GM23338 (cell line): ENCODE measurements around the gene ANKH.

Experiments
- CREB1 ChIP-seq: fragments of 250-450 bp; sonication (Bioruptor Pico); IDR thresholded peaks from 2 replicates; pipeline ENCODE4 v1.5.0; 2020; ENCODE audit warnings: low read depth, mild to moderate bottlenecking, moderate library complexity
- EZH2 ChIP-seq: fragments of 200-600 bp; sonication (generic); IDR thresholded peaks from one replicate; pipeline ENCODE4 v1.8.0; 2017; ENCODE audit warnings: antibody characterized with exemption, mild to moderate bottlenecking, low read depth; ENCODE audit not compliant: unreplicated experiment
- EZH2phosphoT487 ChIP-seq: fragments of 200-600 bp; sonication (generic); IDR thresholded peaks from one replicate; pipeline ENCODE4 v1.8.1; 2018; ENCODE audit warnings: antibody characterized with exemption; ENCODE audit not compliant: unreplicated experiment
- JUNB ChIP-seq: IDR thresholded peaks from one replicate; pipeline ENCODE4 v1.6.1; 2016; ENCODE audit warnings: antibody characterized with exemption; ENCODE audit not compliant: unreplicated experiment
- NANOG ChIP-seq: IDR thresholded peaks from 2 replicates; pipeline ENCODE4 v1.6.1; 2016; ENCODE audit warnings: antibody characterized with exemption, borderline replicate concordance
- POLR2AphosphoS5 ChIP-seq: IDR thresholded peaks from 2 replicates; pipeline ENCODE4 v1.6.1; 2016; ENCODE audit warnings: antibody characterized with exemption, low read depth
- REST ChIP-seq: IDR thresholded peaks from one replicate; pipeline ENCODE4 v1.6.1; 2018; ENCODE audit warnings: antibody characterized with exemption; ENCODE audit not compliant: unreplicated experiment
- TF ChIP-seq, protein P1 (sequence below), 2 experiments: fragments of 200-600 bp in 1 of 2; sonication (generic) in 1 of 2; conservative IDR thresholded peaks; 2 replicates each; pipeline versions ENCODE4 v1.5.1 to v1.6.1; 2016 to 2017; ENCODE audit warnings: antibody characterized with exemption in 2 of 2, low read depth in 2 of 2, mild to moderate bottlenecking in 2 of 2, moderate library complexity in 1 of 2

GRCh38 chr5:14853685-14854084 is 17.9 kb downstream of the ANKH start:
- TF ChIP-seq, protein P1, sequence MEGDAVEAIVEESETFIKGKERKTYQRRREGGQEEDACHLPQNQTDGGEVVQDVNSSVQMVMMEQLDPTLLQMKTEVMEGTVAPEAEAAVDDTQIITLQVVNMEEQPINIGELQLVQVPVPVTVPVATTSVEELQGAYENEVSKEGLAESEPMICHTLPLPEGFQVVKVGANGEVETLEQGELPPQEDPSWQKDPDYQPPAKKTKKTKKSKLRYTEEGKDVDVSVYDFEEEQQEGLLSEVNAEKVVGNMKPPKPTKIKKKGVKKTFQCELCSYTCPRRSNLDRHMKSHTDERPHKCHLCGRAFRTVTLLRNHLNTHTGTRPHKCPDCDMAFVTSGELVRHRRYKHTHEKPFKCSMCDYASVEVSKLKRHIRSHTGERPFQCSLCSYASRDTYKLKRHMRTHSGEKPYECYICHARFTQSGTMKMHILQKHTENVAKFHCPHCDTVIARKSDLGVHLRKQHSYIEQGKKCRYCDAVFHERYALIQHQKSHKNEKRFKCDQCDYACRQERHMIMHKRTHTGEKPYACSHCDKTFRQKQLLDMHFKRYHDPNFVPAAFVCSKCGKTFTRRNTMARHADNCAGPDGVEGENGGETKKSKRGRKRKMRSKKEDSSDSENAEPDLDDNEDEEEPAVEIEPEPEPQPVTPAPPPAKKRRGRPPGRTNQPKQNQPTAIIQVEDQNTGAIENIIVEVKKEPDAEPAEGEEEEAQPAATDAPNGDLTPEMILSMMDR (conservative IDR thresholded peaks at IDR 0.05; ENCODE audit: low read depth in 2 of 2): no peak
- no peak for TF ChIP-seq CREB1 (CRISPR knock-in tag)
- no peak for TF ChIP-seq POLR2AphosphoS5
- TF ChIP-seq JUNB: no peak
- no peak for TF ChIP-seq EZH2
- no peak for TF ChIP-seq EZH2phosphoT487
- no peak for TF ChIP-seq REST
- no peak for TF ChIP-seq NANOG
